ENCODE data around the gene PSTK.
A peak's percentile ranks its signal among the peaks of the same experiment; 100 is the strongest.

- TF ChIP-seq KAT2A (conservative IDR thresholded peaks at IDR 0.05; ENCODE audit: control insufficient read depth, low read depth, low read length): no peak
- TF ChIP-seq ETV6 (conservative IDR thresholded peaks at IDR 0.05 in 1 of 2, IDR thresholded peaks at IDR 0.05 in 1 of 2; ENCODE audit: borderline replicate concordance in 1 of 2, low read depth in 1 of 2): no peak
- TF ChIP-seq CEBPZ (IDR thresholded peaks at IDR 0.05; ENCODE audit: low read depth, low read length): no peak
- no peak for TF ChIP-seq ZBTB4 (CRISPR knock-in tag; IDR thresholded peaks at IDR 0.05)
- peak; percentile 46 for TF ChIP-seq MXI1 (IDR thresholded peaks at IDR 0.05; ENCODE audit: low read depth, low read length)
- TF ChIP-seq EZH2 (IDR thresholded peaks at IDR 0.05; ENCODE audit: borderline replicate concordance, control insufficient read depth, low read depth, low read length): no peak
- 0 out of 2 replicates have a peak, but pooled peaks have one; percentile 40 for TF ChIP-seq NR2F1 (conservative IDR thresholded peaks at IDR 0.05)
- TF ChIP-seq E2F8 (IDR thresholded peaks at IDR 0.05; ENCODE audit: low read depth, partially characterized antibody): no peak
Measured at GRCh38 chr10:123008355-123009104, 28.3 kb downstream of the PSTK start, which contains the start of the genes ACADSB and IKZF5.

All from GM12878 (cell line).